Activated CD8-positive, alpha-beta T cell treated with anti-CD3 and anti-CD28 coated beads for 36 hours (primary cell): ENCODE measurements around the gene GDF15. TPM values are rescaled to one million over a fixed set of nuclear protein-coding genes. Genes with fewer than 3 reads are reported as not detected.
A peak's percentile ranks its signal among the peaks of the same experiment; 100 is the strongest.
"Not testable (repeated sequence)": the region's sequence is repeated elsewhere in the genome, so short reads cannot be mapped to it uniquely, and the experiment has no call there.

ENCODE experiments used
- ATAC-seq: fragments of 200-7000 bp; cut with Tn5 transposase; one replicate; pipeline ENCODE4 v1.10.0; 2021; ENCODE audit warnings: mild to moderate bottlenecking, moderate library complexity
- CTCF ChIA-PET: fragments of 350-600 bp; sonication (Branson Sonifier 250); formaldehyde crosslinking; loops from one replicate; lab custom pipeline; 2021; ENCODE audit warnings: antibody characterized with exemption; lab: Charles Lee
- POLR2A ChIA-PET: fragments of 350-600 bp; sonication (Branson Sonifier 250); formaldehyde crosslinking; loops from one replicate; lab custom pipeline; 2021; ENCODE audit warnings: antibody characterized with exemption; lab: Charles Lee
- DNase-seq: peaks from one replicate; pipeline ENCODE4 v3.0.0-alpha.2; 2020
- H3K27ac Mint-ChIP-seq: one replicate; pipeline ENCODE4 v1.8.0; 2021; ENCODE audit warnings: mild to moderate bottlenecking, mixed read lengths
- H3K27me3 Mint-ChIP-seq: one replicate; pipeline ENCODE4 v1.8.0; 2021; ENCODE audit warnings: mixed read lengths
- H3K36me3 Mint-ChIP-seq: one replicate; pipeline ENCODE4 v1.8.0; 2021; ENCODE audit warnings: low read depth, mixed read lengths
- H3K4me1 Mint-ChIP-seq: one replicate; pipeline ENCODE4 v1.8.0; 2021; ENCODE audit warnings: low read depth, mixed read lengths
- H3K4me3 Mint-ChIP-seq: one replicate; pipeline ENCODE4 v1.8.0; 2021; ENCODE audit warnings: mild to moderate bottlenecking, moderate library complexity, mixed read lengths
- H3K9me3 Mint-ChIP-seq: one replicate; pipeline ENCODE4 v1.8.0; 2021; ENCODE audit warnings: mixed read lengths
- intact Hi-C: fragments of 100-400 bp; cut with micrococcal nuclease; formaldehyde crosslinking; loops from one replicate; pipeline ENCODE4 v1.10.0; 2022
- total RNA-seq, 2 experiments: library from RNA; stranded (reverse); gene quantifications; one replicate each; pipeline ENCODE4 v1.2.3, GENCODE V29; 2021
- TF ChIP-seq, protein P1 (sequence below): fragments of 200-600 bp; IDR thresholded peaks from one replicate; pipeline ENCODE4 v1.8.0; 2022; ENCODE audit warnings: antibody characterized with exemption, mild to moderate bottlenecking

The GDF15 gene
- total RNA-seq, 2 experiments from 2014 or later = not detected

DNA sequence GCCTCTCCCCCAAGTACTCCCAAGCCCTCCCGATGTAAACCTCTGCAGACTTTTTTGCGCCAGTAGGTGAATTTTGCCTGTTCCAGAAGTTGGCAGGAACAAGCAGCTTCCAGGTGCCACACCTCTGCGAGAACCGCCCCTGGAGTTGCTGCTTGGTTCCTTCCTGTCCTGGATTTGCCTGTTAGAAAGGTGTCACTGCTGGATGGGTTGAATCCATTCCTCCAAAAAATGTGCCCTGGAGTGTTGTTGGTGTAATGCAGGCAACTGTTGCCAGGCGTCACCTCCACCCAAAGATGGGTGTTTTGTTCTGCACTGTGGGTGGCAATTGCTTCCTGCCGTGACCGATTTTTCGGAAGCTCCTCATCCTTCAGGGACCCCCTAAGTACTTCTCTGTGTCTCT lies 39.9 kb upstream of the GDF15 start:
- Mint-ChIP-seq H3K27ac (no peak overlapping the region), H3K9me3 (no peaks in the 10 kb centered on the region), H3K4me3 (no peak overlapping the region), H3K27me3 (no peaks in the 10 kb centered on the region), H3K4me1 (peaks cover 13% of the 10 kb centered on the region), H3K36me3 (peaks cover 7% of the 10 kb centered on the region)
- TF ChIP-seq, protein P1, sequence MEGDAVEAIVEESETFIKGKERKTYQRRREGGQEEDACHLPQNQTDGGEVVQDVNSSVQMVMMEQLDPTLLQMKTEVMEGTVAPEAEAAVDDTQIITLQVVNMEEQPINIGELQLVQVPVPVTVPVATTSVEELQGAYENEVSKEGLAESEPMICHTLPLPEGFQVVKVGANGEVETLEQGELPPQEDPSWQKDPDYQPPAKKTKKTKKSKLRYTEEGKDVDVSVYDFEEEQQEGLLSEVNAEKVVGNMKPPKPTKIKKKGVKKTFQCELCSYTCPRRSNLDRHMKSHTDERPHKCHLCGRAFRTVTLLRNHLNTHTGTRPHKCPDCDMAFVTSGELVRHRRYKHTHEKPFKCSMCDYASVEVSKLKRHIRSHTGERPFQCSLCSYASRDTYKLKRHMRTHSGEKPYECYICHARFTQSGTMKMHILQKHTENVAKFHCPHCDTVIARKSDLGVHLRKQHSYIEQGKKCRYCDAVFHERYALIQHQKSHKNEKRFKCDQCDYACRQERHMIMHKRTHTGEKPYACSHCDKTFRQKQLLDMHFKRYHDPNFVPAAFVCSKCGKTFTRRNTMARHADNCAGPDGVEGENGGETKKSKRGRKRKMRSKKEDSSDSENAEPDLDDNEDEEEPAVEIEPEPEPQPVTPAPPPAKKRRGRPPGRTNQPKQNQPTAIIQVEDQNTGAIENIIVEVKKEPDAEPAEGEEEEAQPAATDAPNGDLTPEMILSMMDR = no peak
- ChIA-PET CTCF (interaction anchor here (1.4 kb wide), 1 partner anchor 68 kb away, joined by 3 read pairs; no protein-coding TSS in a partner anchor), POLR2A (no interaction called here)
- no peak for DNase-seq
- intact Hi-C loops = loop anchor here (5.0 kb wide), 1 partner anchor 66 kb away; no protein-coding TSS in a partner anchor
- no peak for ATAC-seq

DNA sequence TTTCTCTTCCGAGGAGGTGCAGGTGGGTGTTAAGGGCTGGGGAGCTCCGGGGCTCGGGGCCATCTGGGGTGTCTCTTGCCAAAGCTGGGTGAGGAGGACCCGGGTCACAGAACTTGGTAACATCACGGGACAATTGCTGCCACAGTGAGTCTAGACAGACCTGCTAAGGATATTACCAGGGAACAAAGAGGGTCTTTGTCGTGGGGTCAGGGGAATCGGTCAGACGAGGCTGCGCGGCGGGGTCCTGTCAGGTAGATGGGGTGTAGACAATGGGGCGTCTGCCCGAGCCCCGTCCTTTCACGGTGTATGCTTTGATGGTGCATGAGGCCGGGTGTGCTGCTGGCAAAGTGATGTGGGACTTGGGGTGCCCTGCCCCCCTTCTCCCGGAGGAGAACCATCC lies 37.8 kb upstream of the GDF15 start:
- no peaks in the 10 kb centered on the region for H3K27me3 Mint-ChIP-seq
- POLR2A ChIA-PET = no interaction called here
- no peak overlapping the region for H3K4me3 Mint-ChIP-seq
- TF ChIP-seq, protein P1 = no peak
- no peaks in the 10 kb centered on the region for H3K9me3 Mint-ChIP-seq
- CTCF ChIA-PET = interaction anchor here (1.8 to 4.0 kb wide), 2 partner anchors 40 to 68 kb away, joined by 5 to 28 read pairs; no protein-coding TSS in a partner anchor
- H3K4me1 Mint-ChIP-seq = peaks cover 3% of the 10 kb centered on the region
- no peak for ATAC-seq
- H3K36me3 Mint-ChIP-seq = peaks cover 7% of the 10 kb centered on the region
- intact Hi-C loops = loop anchor here (5.0 kb wide), 1 partner anchor 64 kb away; no protein-coding TSS in a partner anchor
- DNase-seq = no peak
- peak overlapping the region; percentile 2 for H3K27ac Mint-ChIP-seq

DNA sequence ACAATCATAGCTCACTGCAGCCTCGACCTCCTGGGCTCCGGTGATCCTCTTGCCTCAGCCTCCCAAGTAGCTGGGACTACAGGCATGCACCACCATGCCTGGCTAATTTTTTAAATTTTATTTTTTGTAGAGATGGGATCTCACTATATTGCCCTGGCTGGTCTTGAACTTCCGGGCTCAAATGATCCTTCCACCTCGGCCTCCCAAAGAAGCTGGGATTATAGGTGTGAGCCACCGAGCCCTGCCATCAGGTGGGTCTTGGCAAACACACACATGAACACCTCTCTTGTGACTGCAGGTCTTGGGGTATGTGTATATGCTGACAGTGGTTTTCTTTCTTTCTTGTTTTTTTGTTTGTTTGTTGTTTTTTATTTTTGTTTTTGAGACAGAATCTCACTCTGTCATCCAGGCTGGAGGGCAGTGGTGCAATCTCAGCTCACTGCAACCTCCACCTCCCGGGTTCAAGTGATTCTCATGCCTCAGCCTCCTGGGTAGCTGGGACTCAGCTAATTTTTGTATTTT lies 37.1 kb upstream of the GDF15 start:
- H3K4me1 Mint-ChIP-seq, H3K9me3 Mint-ChIP-seq, DNase-seq, H3K27ac Mint-ChIP-seq, H3K4me3 Mint-ChIP-seq, H3K36me3 Mint-ChIP-seq, ATAC-seq, H3K27me3 Mint-ChIP-seq: not testable (repeated sequence)
- intact Hi-C loops = loop anchor here (5.0 kb wide), 1 partner anchor 63 kb away; no protein-coding TSS in a partner anchor
- ChIA-PET CTCF (interaction anchor here (0.6 to 4.0 kb wide), 8 partner anchors 20 to 125 kb away, joined by 3 to 28 read pairs (median 4); partner anchors contain the start of gene GDF15), POLR2A (interaction anchor here (0.6 kb wide), 1 partner anchor 292 kb away, joined by 4 read pairs; no protein-coding TSS in a partner anchor)

DNA sequence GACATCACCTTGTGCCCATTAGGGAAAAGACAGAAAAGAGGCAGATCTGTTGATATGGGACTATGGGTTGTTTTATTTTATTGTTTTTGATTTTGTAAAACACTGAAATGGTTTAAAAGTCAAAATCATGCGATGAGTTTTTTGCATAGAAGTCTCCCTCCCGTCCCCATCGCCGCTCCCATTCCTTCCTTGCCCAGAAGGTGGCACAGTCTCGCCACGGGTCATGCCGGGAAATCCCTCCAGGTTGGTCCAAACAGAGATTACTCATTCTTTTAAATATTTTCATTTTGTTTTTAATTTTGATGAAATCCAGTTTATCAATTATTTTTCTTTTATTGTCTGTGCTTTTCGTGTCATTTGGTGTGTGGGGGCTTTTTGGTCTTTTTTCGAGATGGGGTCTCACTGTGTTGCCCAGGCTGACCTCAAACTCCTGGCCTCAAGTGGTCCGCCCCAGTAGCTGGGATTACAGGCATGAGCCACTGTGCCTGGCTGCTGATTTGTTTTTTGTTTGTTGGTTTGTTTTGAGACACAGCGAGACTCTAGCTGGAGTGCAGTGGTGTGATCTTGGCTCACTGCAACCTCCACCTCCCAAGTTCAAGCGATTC lies 36.3 kb upstream of the GDF15 start:
- H3K4me1 Mint-ChIP-seq = peaks cover 3% of the 10 kb centered on the region
- H3K4me3 Mint-ChIP-seq = no peak overlapping the region
- ChIA-PET CTCF (interaction anchor here (0.6 to 4.0 kb wide), 15 partner anchors 10 to 497 kb away, joined by 3 to 28 read pairs (median 3); partner anchors contain the start of gene GDF15), POLR2A (interaction anchor here (0.6 kb wide), 1 partner anchor 292 kb away, joined by 4 read pairs; no protein-coding TSS in a partner anchor)
- TF ChIP-seq, protein P1 = peak; percentile 58
- H3K9me3 Mint-ChIP-seq = no peaks in the 10 kb centered on the region
- no peak overlapping the region for H3K27ac Mint-ChIP-seq
- DNase-seq = peak; percentile 64
- peak; percentile 58 for ATAC-seq
- intact Hi-C loops = loop anchor here (5.0 kb wide), 1 partner anchor 63 kb away; no protein-coding TSS in a partner anchor
- no peaks in the 10 kb centered on the region for H3K27me3 Mint-ChIP-seq
- H3K36me3 Mint-ChIP-seq = peaks cover 9% of the 10 kb centered on the region

DNA sequence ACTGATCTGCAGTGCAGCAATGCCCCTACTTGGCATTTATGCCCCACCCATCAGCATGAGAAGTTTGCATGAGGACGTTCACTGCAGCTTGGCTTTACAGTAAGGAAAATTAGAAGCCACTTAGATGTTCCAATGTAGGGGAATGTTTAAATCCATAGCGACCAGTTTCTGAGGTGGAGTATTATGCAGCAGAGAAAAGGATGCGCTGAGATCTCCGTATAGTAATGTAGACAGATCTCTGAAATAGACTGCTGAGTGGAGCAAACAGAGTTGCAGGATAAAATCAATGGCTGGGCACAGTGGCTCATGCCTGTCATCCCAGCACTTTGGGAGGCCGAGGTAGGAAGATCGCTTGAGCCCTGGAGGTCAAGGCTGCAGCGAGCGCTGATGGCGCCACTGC lies 35.5 kb upstream of the GDF15 start:
- intact Hi-C loops = no loop called here
- H3K27me3 Mint-ChIP-seq = no peaks in the 10 kb centered on the region

More for the DNA sequence above, 35.5 kb upstream of the GDF15 start:
- peaks cover 3% of the 10 kb centered on the region for H3K4me1 Mint-ChIP-seq
- POLR2A ChIA-PET = no interaction called here
- H3K36me3 Mint-ChIP-seq = peaks cover 9% of the 10 kb centered on the region
- TF ChIP-seq, protein P1 = no peak
- H3K27ac Mint-ChIP-seq = no peak overlapping the region
- no peaks in the 10 kb centered on the region for H3K9me3 Mint-ChIP-seq
- H3K4me3 Mint-ChIP-seq = no peak overlapping the region
- DNase-seq = no peak
- CTCF ChIA-PET = interaction anchor here (0.7 to 4.0 kb wide), 11 partner anchors 9 to 496 kb away, joined by 3 to 28 read pairs (median 5); partner anchors contain the start of gene GDF15
- ATAC-seq = no peak
